Measurements from ENCODE around the gene CCL26.

DNA sequence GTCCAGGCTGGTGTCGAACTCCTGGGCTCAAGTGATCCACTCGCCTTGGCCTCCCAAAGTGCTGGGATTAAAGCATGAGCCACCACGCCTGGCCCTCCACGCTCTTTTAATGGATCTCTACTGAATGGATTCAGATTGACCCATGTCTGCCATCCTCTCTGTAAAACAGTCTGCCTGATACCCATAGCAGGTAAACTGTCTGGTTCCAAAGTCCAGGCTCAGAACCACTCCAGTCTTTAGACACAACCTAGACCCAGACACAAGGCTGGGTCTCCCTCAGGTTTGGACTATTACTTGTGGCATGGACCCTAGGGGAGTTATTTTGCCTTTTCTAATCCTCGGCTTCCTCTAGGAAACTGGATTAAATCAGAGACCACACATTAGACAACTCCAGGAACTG lies 52.4 kb downstream of the CCL26 start:
- TF ChIP-seq CTCF (IDR thresholded peaks at IDR 0.05): no peak
- no peak for TF ChIP-seq POLR2A (IDR thresholded peaks at IDR 0.05; ENCODE audit: low read depth)
- no peak for TF ChIP-seq POLR2AphosphoS5 (IDR thresholded peaks at IDR 0.05)
- TF ChIP-seq EP300 (IDR thresholded peaks at IDR 0.05): no peak
